GM12872 (cell line): ENCODE results near the gene C2orf92.

Source experiments
- TF ChIP-seq, protein P1 (sequence below): IDR thresholded peaks from 3 replicates; pipeline ENCODE4 v1.5.1; 2011; ENCODE audit warnings: low read depth, mild to moderate bottlenecking, low read length, moderate library complexity; ENCODE audit not compliant: insufficient read depth

The C2orf92 gene

DNA sequence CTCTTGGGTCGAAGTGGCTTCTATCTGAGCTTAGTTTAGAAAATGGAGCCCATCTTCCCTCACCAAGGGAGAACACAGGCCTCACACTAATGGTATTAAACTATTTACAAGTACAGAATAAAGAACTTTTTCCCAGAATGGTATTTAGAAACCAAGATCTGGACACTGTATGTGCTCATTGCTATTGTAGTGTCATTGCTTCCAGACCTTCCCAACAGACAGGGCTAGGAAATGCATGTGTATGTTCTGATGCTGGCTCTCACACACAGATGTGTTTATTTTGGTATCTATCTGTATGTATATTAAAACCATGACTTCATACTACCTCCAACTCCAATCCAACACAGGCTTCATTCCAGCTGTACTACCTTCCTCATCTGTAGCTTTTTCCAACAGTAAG, 15.6 kb upstream of the C2orf92 start:
- TF ChIP-seq, protein P1, sequence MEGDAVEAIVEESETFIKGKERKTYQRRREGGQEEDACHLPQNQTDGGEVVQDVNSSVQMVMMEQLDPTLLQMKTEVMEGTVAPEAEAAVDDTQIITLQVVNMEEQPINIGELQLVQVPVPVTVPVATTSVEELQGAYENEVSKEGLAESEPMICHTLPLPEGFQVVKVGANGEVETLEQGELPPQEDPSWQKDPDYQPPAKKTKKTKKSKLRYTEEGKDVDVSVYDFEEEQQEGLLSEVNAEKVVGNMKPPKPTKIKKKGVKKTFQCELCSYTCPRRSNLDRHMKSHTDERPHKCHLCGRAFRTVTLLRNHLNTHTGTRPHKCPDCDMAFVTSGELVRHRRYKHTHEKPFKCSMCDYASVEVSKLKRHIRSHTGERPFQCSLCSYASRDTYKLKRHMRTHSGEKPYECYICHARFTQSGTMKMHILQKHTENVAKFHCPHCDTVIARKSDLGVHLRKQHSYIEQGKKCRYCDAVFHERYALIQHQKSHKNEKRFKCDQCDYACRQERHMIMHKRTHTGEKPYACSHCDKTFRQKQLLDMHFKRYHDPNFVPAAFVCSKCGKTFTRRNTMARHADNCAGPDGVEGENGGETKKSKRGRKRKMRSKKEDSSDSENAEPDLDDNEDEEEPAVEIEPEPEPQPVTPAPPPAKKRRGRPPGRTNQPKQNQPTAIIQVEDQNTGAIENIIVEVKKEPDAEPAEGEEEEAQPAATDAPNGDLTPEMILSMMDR, result no peak

DNA sequence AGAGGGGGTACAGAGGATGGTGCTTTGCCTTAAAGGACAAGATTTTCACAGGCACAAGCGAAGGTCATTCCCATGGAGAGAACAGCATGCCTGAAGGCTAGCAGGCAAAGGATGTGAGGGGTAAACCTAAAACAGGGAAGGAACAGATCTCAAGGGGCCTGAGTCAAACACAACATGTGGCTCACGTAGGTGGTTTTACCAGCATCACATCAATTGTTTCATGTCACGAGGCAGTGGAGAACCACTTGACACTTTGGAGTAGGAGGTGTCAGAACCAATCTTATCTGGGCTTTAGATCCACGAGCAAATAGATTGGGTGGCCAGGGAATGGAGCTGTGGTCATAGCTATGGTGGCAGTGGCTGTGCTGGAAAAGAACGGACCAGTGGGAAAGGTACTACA, 15.2 kb upstream of the C2orf92 start:
- TF ChIP-seq, protein P1, result no peak

DNA sequence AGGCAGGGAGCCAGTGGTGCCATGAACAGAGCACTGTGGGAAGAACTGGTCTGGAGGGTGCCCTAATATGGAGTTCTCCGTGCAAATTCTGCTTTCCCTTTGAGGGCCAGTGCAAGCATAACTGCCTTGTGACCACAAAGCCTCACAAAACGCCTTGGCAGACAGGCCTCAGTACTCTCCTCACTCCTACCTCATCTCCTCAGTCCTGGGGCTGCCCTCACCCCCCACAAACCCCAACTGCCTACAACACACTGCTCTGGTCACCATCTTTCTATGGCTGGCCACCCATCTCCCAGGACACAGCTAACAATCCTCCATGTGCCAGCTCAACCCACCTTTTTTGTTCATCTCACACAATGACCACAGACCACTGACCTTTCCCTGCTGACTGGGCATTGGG, 14.7 kb upstream of the C2orf92 start:
- TF ChIP-seq, protein P1, result no peak

DNA sequence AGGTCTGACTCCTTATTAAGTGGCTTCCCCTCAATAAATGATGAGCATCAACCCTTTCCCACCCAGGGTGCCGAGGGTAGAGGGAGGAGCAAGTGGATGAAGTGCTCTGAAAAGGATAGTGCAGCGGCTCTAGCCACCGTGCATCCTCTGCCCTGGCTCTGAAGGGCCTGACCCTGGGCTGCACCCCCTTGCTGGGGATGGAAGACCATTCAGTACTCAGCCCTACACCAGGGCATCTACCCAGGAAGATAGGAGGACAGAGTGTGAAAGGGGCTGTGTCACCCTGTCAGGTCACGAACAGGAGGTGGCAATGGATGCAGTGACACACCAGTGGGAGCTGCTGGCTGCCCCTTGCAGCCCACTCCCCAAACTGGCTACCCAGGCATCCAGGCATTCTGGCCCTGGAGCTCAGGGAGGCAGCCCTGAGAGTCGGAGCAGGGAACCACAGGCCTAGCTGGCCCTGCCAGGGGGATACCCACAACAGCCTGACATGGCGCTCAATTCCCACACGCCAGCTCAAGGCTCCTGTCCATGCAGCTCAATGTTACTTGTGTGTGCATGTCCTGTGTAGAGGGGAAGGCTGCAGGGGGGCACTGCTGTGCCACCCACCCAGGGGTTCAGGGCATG, 13.3 kb upstream of the C2orf92 start:
- TF ChIP-seq, protein P1, result no peak

DNA sequence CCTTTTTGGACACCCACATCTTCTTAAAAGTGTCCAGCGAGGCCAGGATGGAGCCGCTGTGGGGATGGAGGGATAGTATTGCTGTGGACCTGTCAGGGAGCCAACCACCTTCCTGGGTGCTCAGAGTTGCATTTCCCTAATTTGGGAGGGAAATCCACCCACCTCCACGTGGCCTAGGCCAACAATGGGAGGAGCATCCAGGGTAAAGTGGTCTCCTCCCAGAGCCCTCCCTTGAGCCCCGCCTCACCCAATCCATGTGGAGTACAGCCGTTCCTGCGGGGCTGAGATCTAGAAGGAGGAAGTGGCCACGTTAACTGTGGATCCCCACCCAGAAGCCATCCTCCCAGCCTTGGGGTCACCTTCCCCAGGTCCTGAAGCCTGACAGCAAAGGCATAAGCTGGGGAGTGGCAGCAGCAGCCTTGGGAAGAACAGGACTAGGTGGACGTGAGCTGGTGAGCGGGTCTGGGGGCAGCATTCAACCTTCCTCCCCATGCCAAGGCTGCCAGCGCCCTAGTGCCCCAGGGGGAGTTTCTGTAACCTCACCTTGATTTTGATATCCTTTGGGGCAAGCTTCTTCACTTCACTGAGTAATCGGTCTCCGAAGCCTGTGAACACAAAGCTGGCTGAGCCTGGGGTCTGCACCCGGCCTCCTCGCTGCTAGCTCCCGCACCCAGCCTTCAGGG, 12.5 kb upstream of the C2orf92 start:
- TF ChIP-seq, protein P1, result no peak

DNA sequence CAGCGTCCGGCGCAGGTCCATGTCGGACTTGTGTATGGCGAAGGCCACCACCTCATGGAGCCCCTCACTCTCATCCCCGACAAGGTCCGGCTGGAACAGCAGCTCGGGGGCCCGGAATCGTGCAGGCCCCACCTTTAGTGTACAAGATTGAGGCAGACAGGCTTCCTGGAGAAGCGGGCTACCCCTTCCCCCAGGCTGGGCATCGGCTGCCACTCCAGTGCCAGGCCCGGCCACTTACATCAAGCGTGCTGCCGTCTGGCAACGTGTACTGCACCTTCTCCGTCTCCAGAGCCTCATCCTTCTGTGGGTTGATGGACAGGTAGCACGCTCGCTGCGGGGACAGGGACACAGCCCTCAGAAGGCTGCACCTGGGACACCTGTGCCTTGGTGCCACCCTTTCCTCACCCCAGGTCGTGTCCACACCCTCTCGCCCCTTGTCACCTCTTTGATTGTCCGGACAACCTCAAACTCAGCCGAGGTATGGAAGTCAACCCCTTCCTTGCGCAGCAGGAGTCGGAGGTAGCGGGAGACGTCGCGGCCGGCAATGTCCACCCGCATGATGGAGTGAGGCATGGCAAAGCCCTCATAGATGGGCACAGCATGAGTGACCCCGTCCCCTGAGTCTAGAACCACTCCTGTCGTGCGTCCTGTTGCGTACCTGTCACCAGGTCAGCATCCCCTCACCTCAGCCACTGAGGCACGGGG, 11.4 kb upstream of the C2orf92 start:
- TF ChIP-seq, protein P1, result no peak

DNA sequence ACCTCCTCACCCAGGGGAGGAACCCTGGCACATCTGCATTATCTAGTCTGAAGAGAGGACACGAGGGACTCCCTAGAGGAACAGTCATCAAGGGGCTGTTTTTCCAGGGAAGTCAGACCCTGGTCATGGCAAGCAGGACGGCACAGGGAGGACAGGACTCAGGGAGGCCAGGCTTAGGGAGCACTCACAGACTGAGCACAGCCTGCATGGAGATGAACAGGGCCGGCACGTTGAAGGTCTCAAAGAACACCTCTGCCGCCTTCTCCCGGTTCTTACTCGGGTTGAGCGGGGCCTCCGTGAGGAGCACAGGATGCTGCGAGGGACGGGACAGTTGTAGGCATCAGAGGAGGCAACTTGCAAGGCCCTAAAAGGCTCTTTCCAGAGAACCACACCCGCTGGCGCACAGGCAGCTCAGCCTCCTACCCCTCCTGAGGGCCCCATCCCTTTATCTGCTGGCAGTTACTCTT, 10.8 kb upstream of the C2orf92 start:
- TF ChIP-seq, protein P1, result no peak
